ELR (cell line): ENCODE measurements around the gene ATCAY.

Source experiments
- DNase-seq: peaks from one replicate; pipeline ENCODE4 v3.0.0-alpha.2; 2015; ENCODE audit warnings: low read depth

The ATCAY gene

GRCh38 chr19:3880471-3881271 lies at the start of gene ATCAY:
Gene ATCAY (plus strand): TSS chr19:3880685. CDS start chr19:3885768, 5,083 bp downstream.
- DNase-seq: no peak

- DNase-seq: no peak
These were observed 48.9 kb upstream of the ATCAY start for GRCh38 chr19:3831601-3832000.

- no peak for DNase-seq
These were observed 48.5 kb upstream of the ATCAY start for GRCh38 chr19:3832001-3832400.

- DNase-seq: no peak
These were observed 46.7 kb upstream of the ATCAY start for GRCh38 chr19:3833578-3834348.

- no peak for DNase-seq
These were observed 46.0 kb upstream of the ATCAY start for GRCh38 chr19:3834349-3835054.

- no peak for DNase-seq
These were observed 45.4 kb upstream of the ATCAY start for GRCh38 chr19:3835055-3835435.

- no peak for DNase-seq
These were observed 43.6 kb upstream of the ATCAY start for GRCh38 chr19:3836887-3837286.

- no peak for DNase-seq
These were observed 43.2 kb upstream of the ATCAY start for GRCh38 chr19:3837332-3837731.

- DNase-seq: no peak
These were observed 42.6 kb upstream of the ATCAY start for GRCh38 chr19:3837922-3838321.

- DNase-seq: no peak
These were observed 41.8 kb upstream of the ATCAY start for GRCh38 chr19:3838661-3839060.

GRCh38 chr19:3839941-3840340 lies 40.5 kb upstream of the ATCAY start:
- DNase-seq: no peak

GRCh38 chr19:3840804-3841203 lies 39.7 kb upstream of the ATCAY start:
- no peak for DNase-seq

- DNase-seq: no peak
These were observed 37.5 kb upstream of the ATCAY start for GRCh38 chr19:3842948-3843347.

GRCh38 chr19:3844596-3844995 lies 35.9 kb upstream of the ATCAY start:
- peak; percentile 71 for DNase-seq

GRCh38 chr19:3849092-3849491 lies 31.4 kb upstream of the ATCAY start:
- peak; percentile 67 for DNase-seq

GRCh38 chr19:3849787-3850186 lies 30.7 kb upstream of the ATCAY start:
- DNase-seq: no peak

- DNase-seq: no peak
These were observed 30.0 kb upstream of the ATCAY start for GRCh38 chr19:3850320-3850972.

- DNase-seq: peak; percentile 42
These were observed 29.0 kb upstream of the ATCAY start for GRCh38 chr19:3851254-3852176.

- no peak for DNase-seq
These were observed 28.3 kb upstream of the ATCAY start for GRCh38 chr19:3852177-3852511.

GRCh38 chr19:3852614-3853254 lies 27.8 kb upstream of the ATCAY start:
- DNase-seq: peak; percentile 87

GRCh38 chr19:3855320-3855719 lies 25.2 kb upstream of the ATCAY start:
- DNase-seq: no peak
